PC-9 (cell line): Measurements from ENCODE around the gene CHP2.

ENCODE experiments used
- EZH2 ChIP-seq: fragments of 200-600 bp; sonication (generic); IDR thresholded peaks from 2 replicates; pipeline ENCODE4 v1.8.0; 2017; ENCODE audit warnings: antibody characterized with exemption, low read depth
- TF ChIP-seq, protein P1 (sequence below): fragments of 200-600 bp; sonication (generic); conservative IDR thresholded peaks from 2 replicates; pipeline ENCODE4 v1.6.1; 2017; ENCODE audit warnings: mixed run types, antibody characterized with exemption, mild to moderate bottlenecking, moderate library complexity

DNA sequence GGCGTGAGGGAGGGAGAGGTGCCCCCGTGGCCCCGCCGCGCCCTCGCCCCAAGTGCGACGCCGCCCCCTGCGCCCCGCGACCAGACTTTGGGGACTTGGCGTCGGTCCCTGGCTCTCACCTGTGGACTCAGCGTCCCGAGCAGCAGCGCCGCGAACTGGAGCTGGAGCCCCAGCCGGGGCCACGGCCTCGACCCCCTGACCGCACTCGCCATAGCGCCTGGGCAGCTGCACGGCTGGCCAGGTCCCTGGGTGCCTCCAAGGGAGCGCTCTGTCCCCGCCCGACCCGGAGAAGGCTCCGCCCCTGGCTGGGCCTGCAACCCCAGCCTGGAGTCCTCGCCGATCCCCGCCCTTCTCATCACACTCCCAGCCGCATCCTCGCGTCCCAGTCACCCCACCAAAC lies 41.9 kb upstream of the CHP2 start, which contains the start of gene ERN2:
- TF ChIP-seq, protein P1, sequence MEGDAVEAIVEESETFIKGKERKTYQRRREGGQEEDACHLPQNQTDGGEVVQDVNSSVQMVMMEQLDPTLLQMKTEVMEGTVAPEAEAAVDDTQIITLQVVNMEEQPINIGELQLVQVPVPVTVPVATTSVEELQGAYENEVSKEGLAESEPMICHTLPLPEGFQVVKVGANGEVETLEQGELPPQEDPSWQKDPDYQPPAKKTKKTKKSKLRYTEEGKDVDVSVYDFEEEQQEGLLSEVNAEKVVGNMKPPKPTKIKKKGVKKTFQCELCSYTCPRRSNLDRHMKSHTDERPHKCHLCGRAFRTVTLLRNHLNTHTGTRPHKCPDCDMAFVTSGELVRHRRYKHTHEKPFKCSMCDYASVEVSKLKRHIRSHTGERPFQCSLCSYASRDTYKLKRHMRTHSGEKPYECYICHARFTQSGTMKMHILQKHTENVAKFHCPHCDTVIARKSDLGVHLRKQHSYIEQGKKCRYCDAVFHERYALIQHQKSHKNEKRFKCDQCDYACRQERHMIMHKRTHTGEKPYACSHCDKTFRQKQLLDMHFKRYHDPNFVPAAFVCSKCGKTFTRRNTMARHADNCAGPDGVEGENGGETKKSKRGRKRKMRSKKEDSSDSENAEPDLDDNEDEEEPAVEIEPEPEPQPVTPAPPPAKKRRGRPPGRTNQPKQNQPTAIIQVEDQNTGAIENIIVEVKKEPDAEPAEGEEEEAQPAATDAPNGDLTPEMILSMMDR, result no peak
- no peak for TF ChIP-seq EZH2
